ENCODE results near the gene TNNI3K.

The TNNI3K gene

GRCh38 chr1:74317663-74318062, 82.5 kb downstream of the TNNI3K start:
- DNase-seq: no peak

GRCh38 chr1:74323937-74324473, 88.8 kb downstream of the TNNI3K start:
- DNase-seq: no peak

GRCh38 chr1:74324684-74325448, 89.7 kb downstream of the TNNI3K start:
- no peak for DNase-seq

- no peak for DNase-seq
Observed at GRCh38 chr1:74328851-74329250, 93.7 kb downstream of the TNNI3K start.

- no peak for DNase-seq
Observed at GRCh38 chr1:74333244-74333643, 98.1 kb downstream of the TNNI3K start.

- no peak for DNase-seq
Observed at GRCh38 chr1:74334147-74334546, 99.0 kb downstream of the TNNI3K start.

- DNase-seq: no peak
Observed at GRCh38 chr1:74340656-74341055, 105.5 kb downstream of the TNNI3K start.

- DNase-seq: no peak
Observed at GRCh38 chr1:74341702-74342339, 106.6 kb downstream of the TNNI3K start.

GRCh38 chr1:74343216-74343615, 108.0 kb downstream of the TNNI3K start:
- peak; percentile 99 for DNase-seq

GRCh38 chr1:74344387-74344786, 109.2 kb downstream of the TNNI3K start:
- no peak for DNase-seq

GRCh38 chr1:74356493-74356892, 121.3 kb downstream of the TNNI3K start:
- DNase-seq: no peak

- DNase-seq: no peak
Observed at GRCh38 chr1:74357150-74357549, 122.0 kb downstream of the TNNI3K start.

GRCh38 chr1:74357756-74358155, 122.6 kb downstream of the TNNI3K start:
- DNase-seq: no peak

- no peak for DNase-seq
Observed at GRCh38 chr1:74362691-74363090, 127.5 kb downstream of the TNNI3K start.

GRCh38 chr1:74363220-74363619, 128.0 kb downstream of the TNNI3K start:
- no peak for DNase-seq

- no peak for DNase-seq
Observed at GRCh38 chr1:74367175-74367813, 132.1 kb downstream of the TNNI3K start.

- no peak for DNase-seq
Observed at GRCh38 chr1:74368335-74368734, 133.1 kb downstream of the TNNI3K start.

GRCh38 chr1:74375376-74375775, 140.2 kb downstream of the TNNI3K start:
- no peak for DNase-seq

- DNase-seq: no peak
Observed at GRCh38 chr1:74380252-74380651, 145.1 kb downstream of the TNNI3K start.

- DNase-seq: no peak
Observed at GRCh38 chr1:74388855-74389254, 153.7 kb downstream of the TNNI3K start.

- no peak for DNase-seq
Observed at GRCh38 chr1:74392186-74392585, 157.0 kb downstream of the TNNI3K start.

- DNase-seq: no peak
Observed at GRCh38 chr1:74392840-74393239, 157.7 kb downstream of the TNNI3K start.

GRCh38 chr1:74395571-74395970, 160.4 kb downstream of the TNNI3K start:
- no peak for DNase-seq

GRCh38 chr1:74396462-74396861, 161.3 kb downstream of the TNNI3K start:
- DNase-seq: no peak
